ENCODE measurements around the gene CHST4. TPM values are rescaled to one million over a fixed set of nuclear protein-coding genes. Genes with fewer than 3 reads are reported as not detected.

CHST4 gene
- 1 to 10 TPM in 1 of 4 donors, under 1 TPM in 2, not detected in 1; 0.72 to 3.0 (median 0.82) TPM for total RNA-seq

DNA sequence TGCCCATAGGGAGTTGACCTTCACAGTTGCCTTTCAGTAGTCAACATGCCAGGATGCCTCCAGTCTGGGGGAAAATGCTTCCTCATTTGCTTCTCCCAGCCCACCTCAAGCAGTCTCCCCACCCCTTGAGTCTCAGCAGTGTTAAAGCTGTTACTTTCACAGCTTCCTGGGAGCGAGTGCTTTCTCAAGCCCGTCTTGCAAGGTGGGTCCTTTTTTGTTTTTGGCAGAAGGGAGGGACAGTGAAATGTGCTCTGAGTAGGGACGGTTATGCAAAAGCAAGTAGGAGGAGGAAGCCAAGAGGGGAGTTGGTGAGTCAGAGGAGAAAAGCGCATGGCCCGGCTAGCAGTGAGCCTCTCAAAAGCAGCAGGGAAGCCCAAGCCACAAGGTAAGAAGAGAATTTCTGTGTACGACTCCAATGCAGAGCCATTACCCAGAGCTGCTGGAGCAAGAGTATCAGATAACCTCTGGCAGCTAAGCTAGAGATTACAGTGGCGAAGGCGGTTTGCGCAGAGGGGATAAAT lies at the start of gene CHST4:
Gene CHST4 (plus strand): TSS at position 316 of the 521 bp plus-strand sequence. CDS start 10,252 bp downstream, outside the sequence.
- DNase-seq (ENCODE audit: low spot score) = no peak
- peak; percentile 87 for ATAC-seq (ENCODE audit: low FRiP score)
- TF ChIP-seq CTCF (IDR thresholded peaks at IDR 0.05) = no peak

DNA sequence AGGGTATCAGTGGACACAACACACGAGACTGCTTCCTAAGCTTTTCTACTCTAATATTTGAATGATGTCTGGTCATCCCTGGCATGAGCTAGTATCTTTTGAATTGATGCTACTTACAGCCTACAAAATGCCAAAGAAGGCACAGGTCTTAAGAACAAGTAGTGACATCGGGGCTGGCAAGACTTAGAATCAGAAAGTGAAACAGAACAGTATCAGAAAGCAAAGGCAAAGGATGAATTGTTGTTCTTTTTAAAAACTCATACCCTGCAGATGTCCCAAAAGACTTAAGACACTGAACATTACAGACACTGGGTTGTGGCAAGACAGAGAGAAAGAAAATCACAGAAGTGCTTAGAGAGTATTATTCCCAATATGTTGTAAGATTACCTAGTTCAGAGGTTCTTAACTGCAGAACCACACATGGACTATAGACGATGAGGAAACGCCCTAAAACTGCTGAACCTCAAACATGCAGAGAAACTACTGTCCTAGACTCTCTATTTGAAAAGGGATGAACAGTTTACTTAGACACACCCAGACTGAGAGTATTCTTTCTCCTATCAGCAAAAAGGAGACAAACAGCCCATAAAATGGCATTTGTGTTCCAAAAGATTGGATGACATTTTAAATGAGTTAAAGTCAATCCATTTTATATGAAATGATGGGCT lies 49.6 kb upstream of the CHST4 start:
- DNase-seq (ENCODE audit: low spot score) = no peak
- no peak for TF ChIP-seq CTCF (IDR thresholded peaks at IDR 0.05)

DNA sequence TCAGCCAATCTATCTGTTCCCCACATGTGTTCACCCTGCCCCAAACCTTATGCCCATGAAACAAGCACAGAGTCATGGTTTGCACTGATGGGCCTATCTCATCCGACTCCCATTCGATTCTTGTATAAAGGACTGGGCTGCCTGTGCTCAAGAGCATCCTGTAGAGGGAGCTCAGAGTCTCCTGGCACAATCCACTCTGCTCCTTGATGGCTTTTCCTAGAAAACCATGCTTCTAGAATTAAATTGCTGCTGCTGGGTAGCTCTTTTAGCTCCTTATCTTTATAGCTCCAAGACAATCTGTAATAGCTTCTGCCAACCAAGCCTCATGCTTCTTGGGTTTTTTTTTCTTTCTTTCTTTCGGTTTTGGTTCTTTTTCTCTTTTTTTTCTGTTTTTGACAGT lies 46.8 kb upstream of the CHST4 start:
- no peak for ATAC-seq (ENCODE audit: low FRiP score)
- DNase-seq (ENCODE audit: low spot score) = no peak
- TF ChIP-seq CTCF (IDR thresholded peaks at IDR 0.05) = no peak

More for the DNA sequence above, 49.6 kb upstream of the CHST4 start:
- no peak for ATAC-seq (ENCODE audit: low FRiP score)

GRCh38 chr16:71480956-71481355 lies 45.3 kb upstream of the CHST4 start:
- DNase-seq (ENCODE audit: low spot score) (no peak), ATAC-seq (ENCODE audit: low FRiP score) (no peak)
- no peak for TF ChIP-seq CTCF (IDR thresholded peaks at IDR 0.05)

- no peak for TF ChIP-seq CTCF (IDR thresholded peaks at IDR 0.05)
- DNase-seq (ENCODE audit: low spot score) (no peak), ATAC-seq (ENCODE audit: low FRiP score) (no peak)
These were observed 43.7 kb upstream of the CHST4 start for GRCh38 chr16:71482569-71482968.

- TF ChIP-seq CTCF (IDR thresholded peaks at IDR 0.05) = no peak
- DNase-seq (ENCODE audit: low spot score) = peak; percentile 58
- peak; percentile 98 for ATAC-seq (ENCODE audit: low FRiP score)
These were observed 42.0 kb upstream of the CHST4 start for GRCh38 chr16:71484006-71484893.
